ENCODE measurements around the gene TP53TG5.

The TP53TG5 gene

DNA sequence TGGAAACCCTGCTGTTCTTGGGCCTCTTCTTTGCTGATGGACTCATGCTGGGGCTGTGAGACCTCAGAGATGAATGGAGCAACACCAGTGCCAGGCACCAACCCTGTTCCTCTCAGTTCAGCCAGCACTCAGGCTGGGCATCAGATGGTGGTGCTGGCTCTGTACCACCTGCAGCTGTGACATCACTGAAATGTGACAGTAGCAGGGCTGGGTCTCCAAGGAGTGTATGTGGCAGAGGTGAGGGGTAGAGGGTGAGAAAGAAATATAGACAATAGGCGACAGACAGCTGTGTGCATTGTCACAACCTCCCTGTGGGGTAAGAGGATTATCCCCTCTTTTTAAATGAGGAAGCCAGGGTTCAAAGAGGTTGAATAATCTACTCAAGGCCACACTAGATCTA, at the start of gene TP53TG5:
Gene TP53TG5, minus strand, starts transcription at position 135 of the 400 bp plus-strand sequence. Its CDS starts 89 bp downstream, at position 46.
- no peak within 1 kb of the TSS for H3K4me3 ChIP-seq (ENCODE audit: low read length)

DNA sequence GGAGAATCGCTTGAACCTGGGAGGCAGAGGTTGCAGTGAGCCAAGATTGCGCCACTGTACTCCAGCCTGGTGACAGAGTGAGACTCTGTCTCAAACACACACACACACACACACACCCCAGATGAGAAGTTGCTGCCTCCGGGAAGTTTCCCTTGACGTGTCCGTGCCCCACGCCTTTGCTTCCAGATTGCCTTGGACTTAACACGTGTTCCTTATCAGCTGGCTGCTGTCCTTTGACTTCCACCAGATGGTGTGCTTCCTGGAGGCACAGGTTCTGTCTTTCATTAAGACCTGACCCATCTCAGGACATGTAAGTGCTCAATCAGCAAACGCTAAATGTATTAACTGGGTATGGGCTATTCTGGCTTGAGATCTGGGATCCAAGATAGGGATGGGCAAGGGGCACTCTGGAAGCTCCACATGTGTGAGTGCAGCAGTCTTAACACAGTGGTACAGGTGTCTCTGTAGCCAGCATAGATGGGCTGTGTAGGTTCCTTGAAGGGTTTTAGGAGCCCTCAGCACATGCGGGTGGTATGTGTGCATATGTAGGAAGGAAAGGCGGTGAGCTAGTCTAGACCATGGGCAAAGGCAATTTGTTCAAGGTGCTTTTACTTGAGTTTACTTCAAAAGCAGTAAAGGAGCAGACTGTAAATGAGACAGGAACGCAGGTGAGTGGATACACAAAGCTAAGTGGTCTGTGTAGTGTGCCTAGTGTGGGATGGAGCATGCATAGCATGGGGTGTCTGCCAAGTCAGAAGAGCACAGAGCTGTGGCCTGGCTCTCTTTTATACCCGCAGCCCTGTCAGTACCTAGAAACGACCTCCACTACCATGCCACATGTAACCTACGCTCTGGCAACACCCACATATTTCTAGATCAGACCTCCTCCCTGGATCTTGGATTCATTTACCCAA, 49.4 kb upstream of the TP53TG5 start:
- Histone ChIP-seq H3K27me3 (ENCODE audit: insufficient read depth, low read length) (no peaks in the 10 kb centered on the region), H2AFZ (ENCODE audit: low read depth, low read length) (no peak overlapping the region), H3K9me3 (ENCODE audit: low read length) (no peaks in the 10 kb centered on the region), H3K4me1 (ENCODE audit: insufficient read depth, low read length) (no peaks in the 10 kb centered on the region), H3K4me3 (ENCODE audit: low read length) (no peak overlapping the region), H3K36me3 (ENCODE audit: insufficient read depth, low read length) (peaks cover 34% of the 10 kb centered on the region)

More for the DNA sequence above, at the start of gene TP53TG5:
- Histone ChIP-seq H3K36me3 (ENCODE audit: insufficient read depth, low read length) (peaks cover 8% of the 10 kb centered on the region), H2AFZ (ENCODE audit: low read depth, low read length) (no peak within 1 kb of the TSS), H3K27me3 (ENCODE audit: insufficient read depth, low read length) (no peaks in the 10 kb centered on the region), H3K9me3 (ENCODE audit: low read length) (peaks cover 2% of the 10 kb centered on the region), H3K4me1 (ENCODE audit: insufficient read depth, low read length) (no peaks in the 10 kb centered on the region)

DNA sequence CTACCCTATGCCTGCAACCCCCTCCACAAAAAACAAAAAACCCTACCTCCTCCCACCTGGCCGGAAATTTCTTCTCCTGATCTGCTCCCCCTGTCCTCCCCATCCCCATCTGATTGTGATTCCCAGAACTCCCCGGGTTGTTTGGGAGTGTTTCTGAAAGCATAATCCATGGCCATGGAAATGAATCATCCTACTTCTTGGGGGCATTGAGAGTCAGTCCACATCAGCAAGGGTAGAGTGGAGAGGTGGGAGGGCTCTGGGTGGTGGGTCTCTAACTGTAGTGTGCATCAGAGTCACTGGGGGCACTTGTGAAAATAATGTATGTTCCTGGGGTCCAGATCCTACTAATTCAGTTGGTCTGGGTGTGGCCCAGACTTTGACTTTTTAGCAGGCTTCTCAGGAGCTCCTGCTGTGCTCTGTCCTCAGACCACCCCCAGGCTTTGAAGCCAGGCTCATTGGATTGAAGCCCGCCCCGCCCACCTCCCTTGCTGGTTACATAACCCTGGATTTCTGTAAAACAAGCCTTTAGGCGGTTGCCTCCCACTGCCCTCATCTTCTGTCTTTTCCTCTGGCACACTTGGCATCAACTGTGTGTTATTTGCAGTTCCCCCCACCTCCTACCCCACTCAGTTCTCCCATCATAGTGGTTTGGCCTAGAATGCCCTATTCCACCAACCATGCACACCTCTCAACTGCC, 48.3 kb upstream of the TP53TG5 start:
- no peaks in the 10 kb centered on the region for H3K4me1 ChIP-seq (ENCODE audit: insufficient read depth, low read length)
- peaks cover 43% of the 10 kb centered on the region for H3K36me3 ChIP-seq (ENCODE audit: insufficient read depth, low read length)
- no peak overlapping the region for H3K4me3 ChIP-seq (ENCODE audit: low read length)
- H3K9me3 ChIP-seq (ENCODE audit: low read length), result no peaks in the 10 kb centered on the region
- H3K27me3 ChIP-seq (ENCODE audit: insufficient read depth, low read length), result no peaks in the 10 kb centered on the region
- H2AFZ ChIP-seq (ENCODE audit: low read depth, low read length), result no peak overlapping the region

DNA sequence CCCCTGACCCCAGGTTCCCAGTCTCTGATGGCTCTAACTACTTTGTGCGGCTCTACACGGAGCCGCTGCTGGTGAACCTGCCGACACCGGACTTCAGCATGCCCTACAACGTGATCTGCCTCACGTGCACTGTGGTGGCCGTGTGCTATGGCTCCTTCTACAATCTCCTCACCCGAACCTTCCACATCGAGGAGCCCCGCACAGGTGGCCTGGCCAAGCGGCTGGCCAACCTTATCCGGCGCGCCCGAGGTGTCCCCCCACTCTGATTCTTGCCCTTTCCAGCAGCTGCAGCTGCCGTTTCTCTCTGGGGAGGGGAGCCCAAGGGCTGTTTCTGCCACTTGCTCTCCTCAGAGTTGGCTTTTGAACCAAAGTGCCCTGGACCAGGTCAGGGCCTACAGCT, 47.4 kb upstream of the TP53TG5 start:
- Histone ChIP-seq H3K4me3 (ENCODE audit: low read length) (no peak overlapping the region), H3K27me3 (ENCODE audit: insufficient read depth, low read length) (no peaks in the 10 kb centered on the region), H3K9me3 (ENCODE audit: low read length) (no peaks in the 10 kb centered on the region), H3K36me3 (ENCODE audit: insufficient read depth, low read length) (peaks cover 52% of the 10 kb centered on the region), H3K4me1 (ENCODE audit: insufficient read depth, low read length) (no peaks in the 10 kb centered on the region), H2AFZ (ENCODE audit: low read depth, low read length) (no peak overlapping the region)

DNA sequence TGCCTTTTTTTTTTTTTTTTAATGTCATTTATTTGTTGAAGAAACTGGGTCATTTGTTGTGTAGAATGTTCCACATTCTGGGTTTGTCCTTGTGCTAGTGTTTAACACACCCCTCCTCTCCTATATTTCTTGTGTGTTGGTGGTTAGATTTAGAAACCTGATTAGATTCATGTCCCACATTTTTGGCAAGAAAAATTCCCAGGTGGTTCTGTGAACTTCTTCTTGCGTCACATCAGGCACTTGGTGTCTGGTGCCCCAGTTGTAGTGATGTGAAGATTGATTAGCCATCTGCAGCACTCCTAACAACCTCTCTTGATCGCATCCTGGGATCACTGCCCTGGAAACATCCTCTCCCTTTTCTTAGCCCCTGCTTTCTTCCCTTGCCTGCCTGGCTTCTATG, 45.6 kb upstream of the TP53TG5 start:
- Histone ChIP-seq H3K36me3 (ENCODE audit: insufficient read depth, low read length) (peaks cover 71% of the 10 kb centered on the region), H3K4me3 (ENCODE audit: low read length) (no peak overlapping the region), H3K4me1 (ENCODE audit: insufficient read depth, low read length) (no peaks in the 10 kb centered on the region), H3K27me3 (ENCODE audit: insufficient read depth, low read length) (no peaks in the 10 kb centered on the region), H3K9me3 (ENCODE audit: low read length) (no peaks in the 10 kb centered on the region), H2AFZ (ENCODE audit: low read depth, low read length) (no peak overlapping the region)

DNA sequence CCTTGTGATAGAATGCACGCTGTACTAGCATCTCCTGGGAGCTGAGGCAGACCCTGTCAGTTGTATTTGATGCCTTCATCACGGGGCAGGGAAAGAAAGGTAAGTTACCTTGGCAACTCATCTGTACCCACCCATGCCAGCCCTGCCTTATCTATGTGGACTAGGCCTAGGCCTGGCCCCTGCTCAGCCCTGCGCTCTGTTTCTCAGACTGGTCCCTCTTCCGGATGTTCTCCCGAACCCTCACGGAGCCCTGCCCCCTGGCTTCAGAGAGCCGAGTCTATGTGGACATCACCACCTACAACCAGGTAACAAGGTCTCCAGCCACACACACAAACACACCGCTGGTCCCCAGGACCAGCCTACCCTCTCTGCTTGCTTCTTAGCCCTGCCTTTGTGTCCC, 42.0 kb upstream of the TP53TG5 start:
- no peak overlapping the region for H3K4me3 ChIP-seq (ENCODE audit: low read length)
- peaks cover 14% of the 10 kb centered on the region for H3K4me1 ChIP-seq (ENCODE audit: insufficient read depth, low read length)
- no peaks in the 10 kb centered on the region for H3K27me3 ChIP-seq (ENCODE audit: insufficient read depth, low read length)
- no peak overlapping the region for H2AFZ ChIP-seq (ENCODE audit: low read depth, low read length)
- H3K36me3 ChIP-seq (ENCODE audit: insufficient read depth, low read length), result peaks cover 61% of the 10 kb centered on the region
- no peaks in the 10 kb centered on the region for H3K9me3 ChIP-seq (ENCODE audit: low read length)

DNA sequence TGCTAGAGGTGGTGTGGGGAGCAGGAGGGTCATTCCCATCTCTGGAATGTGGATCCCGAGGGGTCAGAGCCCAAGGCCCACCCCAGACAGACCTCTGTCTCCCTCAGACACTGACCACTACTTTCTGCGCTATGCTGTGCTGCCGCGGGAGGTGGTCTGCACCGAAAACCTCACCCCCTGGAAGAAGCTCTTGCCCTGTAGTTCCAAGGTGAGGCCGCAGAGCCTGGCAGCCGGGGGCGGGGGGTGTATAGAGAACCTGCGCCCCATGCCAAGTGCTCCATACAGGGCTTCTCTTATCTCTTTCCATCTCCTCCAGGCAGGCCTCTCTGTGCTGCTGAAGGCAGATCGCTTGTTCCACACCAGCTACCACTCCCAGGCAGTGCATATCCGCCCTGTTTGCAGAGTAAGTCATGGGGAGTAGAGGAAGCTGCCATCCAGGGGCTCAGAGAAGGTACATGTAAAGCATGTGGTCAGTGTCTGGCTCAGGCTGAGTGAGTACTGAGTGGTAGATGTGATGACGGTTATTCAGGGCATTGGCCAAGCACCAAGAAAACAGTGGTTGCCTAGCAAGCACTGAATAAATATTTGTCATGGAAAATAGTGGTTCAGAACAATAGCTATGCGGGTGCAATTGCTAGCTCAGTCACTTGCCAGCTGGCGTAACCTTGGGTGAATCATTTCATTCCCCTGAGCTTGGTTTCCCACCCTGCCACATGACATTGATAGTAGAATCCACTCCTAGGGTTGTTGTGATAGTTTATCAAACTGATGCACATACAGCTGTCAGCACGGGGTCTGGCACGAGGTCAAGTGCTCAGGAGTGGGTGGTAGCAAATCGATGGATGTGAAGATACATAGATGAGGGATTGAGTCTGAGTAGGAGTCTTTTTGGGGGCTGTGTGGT, 41.3 kb upstream of the TP53TG5 start:
- no peaks in the 10 kb centered on the region for H3K27me3 ChIP-seq (ENCODE audit: insufficient read depth, low read length)
- H3K9me3 ChIP-seq (ENCODE audit: low read length), result no peaks in the 10 kb centered on the region
- H3K4me1 ChIP-seq (ENCODE audit: insufficient read depth, low read length), result peaks cover 15% of the 10 kb centered on the region
- peaks cover 56% of the 10 kb centered on the region for H3K36me3 ChIP-seq (ENCODE audit: insufficient read depth, low read length)
- no peak overlapping the region for H2AFZ ChIP-seq (ENCODE audit: low read depth, low read length)
- no peak overlapping the region for H3K4me3 ChIP-seq (ENCODE audit: low read length)

DNA sequence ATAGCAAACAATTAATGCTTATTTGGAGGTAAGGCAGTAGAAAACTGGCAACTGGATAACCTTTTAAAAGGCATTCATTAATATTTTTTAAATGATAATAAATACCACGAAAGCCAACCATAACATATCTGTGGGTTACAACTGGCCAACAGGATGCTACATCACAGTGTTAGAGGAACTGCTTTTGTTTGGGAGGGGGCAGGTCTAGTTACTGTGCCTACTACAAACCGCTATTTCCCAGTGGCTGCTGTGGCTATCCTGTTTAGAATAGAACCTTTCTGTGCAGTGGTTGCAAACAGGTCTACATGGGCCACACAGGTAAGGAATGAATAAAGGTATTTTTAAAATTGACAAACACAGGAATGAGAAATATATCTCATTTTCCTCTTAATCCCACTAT, 38.8 kb upstream of the TP53TG5 start:
- Histone ChIP-seq H3K4me1 (ENCODE audit: insufficient read depth, low read length) (peaks cover 15% of the 10 kb centered on the region), H3K36me3 (ENCODE audit: insufficient read depth, low read length) (peaks cover 35% of the 10 kb centered on the region), H3K9me3 (ENCODE audit: low read length) (no peaks in the 10 kb centered on the region), H2AFZ (ENCODE audit: low read depth, low read length) (no peak overlapping the region), H3K4me3 (ENCODE audit: low read length) (peak overlapping the region; percentile 88), H3K27me3 (ENCODE audit: insufficient read depth, low read length) (no peaks in the 10 kb centered on the region)

DNA sequence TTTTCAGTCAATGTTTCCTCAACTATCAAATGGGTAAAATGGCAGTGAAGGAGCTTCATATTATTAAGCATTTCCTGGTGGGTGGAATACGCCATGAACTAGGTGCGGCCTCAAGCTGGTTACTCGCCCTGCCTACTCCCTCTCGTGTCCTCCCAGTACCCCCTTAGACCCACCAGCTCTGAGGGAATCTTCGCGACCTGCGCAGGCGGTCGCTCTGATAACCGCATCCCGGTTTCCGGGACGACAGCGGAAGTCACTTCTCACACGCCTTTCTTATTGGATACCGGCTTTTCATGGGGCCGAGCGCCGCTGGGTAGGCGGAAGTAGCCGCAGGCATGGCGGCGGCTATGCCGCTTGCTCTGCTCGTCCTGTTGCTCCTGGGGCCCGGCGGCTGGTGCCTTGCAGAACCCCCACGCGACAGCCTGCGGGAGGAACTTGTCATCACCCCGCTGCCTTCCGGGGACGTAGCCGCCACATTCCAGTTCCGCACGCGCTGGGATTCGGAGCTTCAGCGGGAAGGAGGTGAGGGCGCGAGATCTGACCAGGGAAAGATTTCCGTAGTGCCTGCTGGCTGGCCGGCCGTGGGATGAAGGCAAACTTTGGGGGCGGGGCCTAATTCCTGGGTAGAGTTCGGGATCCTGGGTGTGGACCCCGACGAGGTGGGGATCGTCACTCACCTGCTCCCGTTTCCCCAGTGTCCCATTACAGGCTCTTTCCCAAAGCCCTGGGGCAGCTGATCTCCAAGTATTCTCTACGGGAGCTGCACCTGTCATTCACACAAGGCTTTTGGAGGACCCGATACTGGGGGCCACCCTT, 37.9 kb upstream of the TP53TG5 start, which contains the start of gene PIGT:
Gene PIGT, plus strand, starts transcription at position 320 of the 816 bp plus-strand sequence. Its CDS starts 16 bp downstream, at position 336.
- H3K4me3 ChIP-seq (ENCODE audit: low read length), result peak within 1 kb of the TSS; percentile 88
- H3K27me3 ChIP-seq (ENCODE audit: insufficient read depth, low read length), result no peaks in the 10 kb centered on the region
- peaks cover 15% of the 10 kb centered on the region for H3K4me1 ChIP-seq (ENCODE audit: insufficient read depth, low read length)
- H2AFZ ChIP-seq (ENCODE audit: low read depth, low read length), result peak within 1 kb of the TSS; percentile 81
- no peaks in the 10 kb centered on the region for H3K9me3 ChIP-seq (ENCODE audit: low read length)
- H3K36me3 ChIP-seq (ENCODE audit: insufficient read depth, low read length), result peaks cover 29% of the 10 kb centered on the region

DNA sequence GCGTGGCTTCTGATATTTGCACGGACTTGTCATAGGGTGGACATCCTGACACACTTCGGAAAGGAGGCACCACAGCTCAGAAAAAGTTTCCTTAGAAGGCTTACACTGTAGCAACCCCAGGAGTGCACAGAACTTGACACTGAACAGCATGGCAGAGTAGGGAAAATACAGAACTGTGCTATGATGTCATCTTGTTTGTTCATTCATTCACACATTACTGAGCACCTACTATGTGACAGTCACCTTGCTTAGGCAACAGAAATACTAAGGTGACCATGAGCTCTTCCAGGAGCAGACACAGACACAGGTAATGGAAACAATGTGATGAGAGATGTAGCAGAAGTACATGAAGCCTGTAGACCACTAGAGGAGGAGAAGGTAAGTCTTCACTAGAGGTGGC, 35.4 kb upstream of the TP53TG5 start:
- H3K36me3 ChIP-seq (ENCODE audit: insufficient read depth, low read length), result peaks cover 21% of the 10 kb centered on the region
- no peaks in the 10 kb centered on the region for H3K27me3 ChIP-seq (ENCODE audit: insufficient read depth, low read length)
- H3K4me1 ChIP-seq (ENCODE audit: insufficient read depth, low read length), result peaks cover 15% of the 10 kb centered on the region
- no peak overlapping the region for H2AFZ ChIP-seq (ENCODE audit: low read depth, low read length)
- no peaks in the 10 kb centered on the region for H3K9me3 ChIP-seq (ENCODE audit: low read length)
- H3K4me3 ChIP-seq (ENCODE audit: low read length), result no peak overlapping the region

DNA sequence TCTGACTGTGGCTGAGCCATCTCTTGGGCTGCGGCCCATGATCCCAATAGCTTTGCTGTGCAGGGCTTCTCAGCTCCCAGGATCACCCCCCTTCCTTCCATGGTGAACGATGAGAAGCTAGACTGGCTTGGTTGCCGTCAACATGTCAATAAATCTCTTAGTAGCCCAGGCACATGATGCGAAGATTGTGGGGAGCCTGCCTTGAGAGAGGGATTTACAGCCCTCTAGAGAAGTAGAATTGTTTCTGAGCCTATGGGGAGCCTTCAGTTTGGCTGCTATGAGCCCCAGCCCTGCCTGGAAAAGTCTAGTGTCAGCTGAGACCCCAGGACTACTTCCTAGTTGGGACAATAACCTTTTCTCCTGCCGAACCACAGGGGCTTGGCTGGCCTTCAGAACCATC, 34.5 kb upstream of the TP53TG5 start:
- no peaks in the 10 kb centered on the region for H3K9me3 ChIP-seq (ENCODE audit: low read length)
- no peaks in the 10 kb centered on the region for H3K27me3 ChIP-seq (ENCODE audit: insufficient read depth, low read length)
- H3K4me1 ChIP-seq (ENCODE audit: insufficient read depth, low read length), result peaks cover 15% of the 10 kb centered on the region
- peaks cover 20% of the 10 kb centered on the region for H3K36me3 ChIP-seq (ENCODE audit: insufficient read depth, low read length)
- no peak overlapping the region for H2AFZ ChIP-seq (ENCODE audit: low read depth, low read length)
- no peak overlapping the region for H3K4me3 ChIP-seq (ENCODE audit: low read length)

DNA sequence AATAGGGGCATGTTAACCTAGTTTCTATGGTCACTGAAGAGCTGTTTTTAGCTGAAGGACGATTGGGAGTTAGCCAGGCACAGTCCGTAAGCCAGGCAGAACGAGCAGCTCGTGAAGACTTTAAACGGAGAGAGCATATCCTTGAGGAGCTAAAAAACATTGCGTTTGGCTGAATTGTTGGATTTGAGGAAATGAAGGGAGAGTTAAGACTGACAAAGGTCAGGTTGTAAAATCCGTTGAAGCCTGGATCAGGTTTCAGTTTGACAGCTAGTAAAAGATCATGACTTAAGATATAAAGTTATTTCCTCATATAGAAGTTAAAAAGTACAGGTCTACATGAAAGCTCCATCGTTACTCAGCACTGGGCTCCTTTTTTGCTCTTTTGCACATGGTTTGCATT, 32.8 kb upstream of the TP53TG5 start:
- Histone ChIP-seq H2AFZ (ENCODE audit: low read depth, low read length) (no peak overlapping the region), H3K4me3 (ENCODE audit: low read length) (no peak overlapping the region), H3K36me3 (ENCODE audit: insufficient read depth, low read length) (peaks cover 20% of the 10 kb centered on the region), H3K9me3 (ENCODE audit: low read length) (no peaks in the 10 kb centered on the region), H3K27me3 (ENCODE audit: insufficient read depth, low read length) (no peaks in the 10 kb centered on the region), H3K4me1 (ENCODE audit: insufficient read depth, low read length) (peaks cover 6% of the 10 kb centered on the region)
